Activated T-cell treated with anti-CD3 and anti-CD28 coated beads, Interleukin-2, amount 50 U/mL, for 4 hours (primary cell): ENCODE data around the gene ANKRD24. TPM values are rescaled to one million over a fixed set of nuclear protein-coding genes. Genes with fewer than 3 reads are reported as not detected.
"Not testable (repeated sequence)": the region's sequence is repeated elsewhere in the genome, so short reads cannot be mapped to it uniquely, and the experiment has no call there.

Experiments used
- ATAC-seq, 2 donors: fragments of 200-7000 bp; cut with Tn5 transposase; one replicate each; pipeline ENCODE4 v1.10.0; 2021
- DNase-seq: peaks from one replicate; pipeline ENCODE4 v3.0.0-alpha.2; 2020
- H3K27me3 Mint-ChIP-seq: one replicate; pipeline ENCODE4 v1.8.0; 2021; ENCODE audit warnings: low read depth, mixed read lengths
- H3K36me3 Mint-ChIP-seq: one replicate; pipeline ENCODE4 v1.8.0; 2022; ENCODE audit warnings: mixed read lengths; ENCODE audit not compliant: insufficient read depth
- H3K4me1 Mint-ChIP-seq: one replicate; pipeline ENCODE4 v1.8.0; 2021; ENCODE audit warnings: low read depth, mixed read lengths
- H3K4me3 Mint-ChIP-seq: one replicate; pipeline ENCODE4 v1.8.0; 2021; ENCODE audit warnings: mild to moderate bottlenecking, moderate library complexity, mixed read lengths
- H3K9me3 Mint-ChIP-seq: one replicate; pipeline ENCODE4 v1.8.0; 2021; ENCODE audit warnings: mixed read lengths
- total RNA-seq, 3 donors: library from RNA; stranded (reverse); gene quantifications; one replicate each; pipeline ENCODE4 v1.2.1, GENCODE V29; 2021

ANKRD24 gene
- under 1 TPM; 0.25 to 0.71 (median 0.26) TPM for total RNA-seq

GRCh38 chr19:4182084-4182810, at the start of gene ANKRD24, which contains the start of gene SIRT6:
ANKRD24 (plus strand) TSS chr19:4182689; CDS start chr19:4186426, 3,737 bp downstream.
SIRT6 (minus strand) TSS chr19:4182563; CDS start chr19:4182539, 24 bp downstream.
- Mint-ChIP-seq H3K27me3 (peaks cover 2% of the 10 kb centered on the region), H3K9me3 (no peaks in the 10 kb centered on the region), H3K4me1 (peaks cover 34% of the 10 kb centered on the region), H3K36me3 (peaks cover 9% of the 10 kb centered on the region), H3K4me3 (peak within 1 kb of the TSS; percentile 98)
- DNase-seq, result peak; percentile 95
- ATAC-seq, result peak; percentile 92 to 94

GRCh38 chr19:4134351-4134750, 48.1 kb upstream of the ANKRD24 start:
- DNase-seq (no peak), ATAC-seq (no peak)
- Mint-ChIP-seq H3K4me1 (peaks cover 1% of the 10 kb centered on the region), H3K9me3 (no peaks in the 10 kb centered on the region), H3K36me3 (no peaks in the 10 kb centered on the region), H3K27me3 (peaks cover 3% of the 10 kb centered on the region), H3K4me3 (no peak overlapping the region)

GRCh38 chr19:4135386-4135785, 47.1 kb upstream of the ANKRD24 start:
- H3K9me3 Mint-ChIP-seq, H3K4me1 Mint-ChIP-seq, H3K4me3 Mint-ChIP-seq, ATAC-seq, DNase-seq, H3K27me3 Mint-ChIP-seq, H3K36me3 Mint-ChIP-seq: not testable (repeated sequence)

- Mint-ChIP-seq H3K9me3 (no peaks in the 10 kb centered on the region), H3K36me3 (no peaks in the 10 kb centered on the region), H3K4me3 (no peak overlapping the region)
Measured at GRCh38 chr19:4136680-4137088, 45.8 kb upstream of the ANKRD24 start.

GRCh38 chr19:4138445-4138844, 44.0 kb upstream of the ANKRD24 start:
- Mint-ChIP-seq H3K36me3 (no peaks in the 10 kb centered on the region), H3K4me1 (peaks cover 9% of the 10 kb centered on the region), H3K9me3 (no peaks in the 10 kb centered on the region), H3K27me3 (peaks cover 1% of the 10 kb centered on the region), H3K4me3 (no peak overlapping the region)
- no peak for ATAC-seq
- DNase-seq, result no peak

More at GRCh38 chr19:4136680-4137088, 45.8 kb upstream of the ANKRD24 start:
- Mint-ChIP-seq H3K4me1 (peaks cover 9% of the 10 kb centered on the region), H3K27me3 (no peaks in the 10 kb centered on the region)
- ATAC-seq (no peak), DNase-seq (no peak)

- peak overlapping the region; percentile 1 for H3K4me3 Mint-ChIP-seq
- DNase-seq, result peak; percentile 90
- peaks cover 7% of the 10 kb centered on the region for H3K27me3 Mint-ChIP-seq
- no peaks in the 10 kb centered on the region for H3K36me3 Mint-ChIP-seq
- peak; percentile 90 to 94 for ATAC-seq
- no peaks in the 10 kb centered on the region for H3K9me3 Mint-ChIP-seq
- H3K4me1 Mint-ChIP-seq, result peaks cover 9% of the 10 kb centered on the region
Measured at GRCh38 chr19:4139614-4140236, 42.8 kb upstream of the ANKRD24 start.

- peaks cover 9% of the 10 kb centered on the region for H3K27me3 Mint-ChIP-seq
- peak overlapping the region; percentile 21 for H3K4me3 Mint-ChIP-seq
Measured at GRCh38 chr19:4140237-4140711, 42.2 kb upstream of the ANKRD24 start.

GRCh38 chr19:4142916-4143315, 39.6 kb upstream of the ANKRD24 start:
- ATAC-seq, H3K9me3 Mint-ChIP-seq, H3K36me3 Mint-ChIP-seq, DNase-seq, H3K4me1 Mint-ChIP-seq, H3K4me3 Mint-ChIP-seq: not testable (repeated sequence)
- peaks cover 18% of the 10 kb centered on the region for H3K27me3 Mint-ChIP-seq

More at GRCh38 chr19:4140237-4140711, 42.2 kb upstream of the ANKRD24 start:
- H3K4me1 Mint-ChIP-seq, result peaks cover 9% of the 10 kb centered on the region
- DNase-seq, result no peak
- H3K36me3 Mint-ChIP-seq, result no peaks in the 10 kb centered on the region
- ATAC-seq, result peak; percentile 83 to 84
- no peaks in the 10 kb centered on the region for H3K9me3 Mint-ChIP-seq

- H3K4me1 Mint-ChIP-seq, result peaks cover 4% of the 10 kb centered on the region
- no peak overlapping the region for H3K4me3 Mint-ChIP-seq
- H3K9me3 Mint-ChIP-seq, result no peaks in the 10 kb centered on the region
- no peak for ATAC-seq
- no peaks in the 10 kb centered on the region for H3K36me3 Mint-ChIP-seq
- DNase-seq, result no peak
- H3K27me3 Mint-ChIP-seq, result peaks cover 23% of the 10 kb centered on the region
Measured at GRCh38 chr19:4144666-4145249, 37.7 kb upstream of the ANKRD24 start.

- H3K9me3 Mint-ChIP-seq, result no peaks in the 10 kb centered on the region
Measured at GRCh38 chr19:4149518-4150288, 32.8 kb upstream of the ANKRD24 start.

GRCh38 chr19:4151623-4152022, 30.9 kb upstream of the ANKRD24 start:
- H3K4me3 Mint-ChIP-seq, result no peak overlapping the region
- H3K9me3 Mint-ChIP-seq, result no peaks in the 10 kb centered on the region
- peaks cover 9% of the 10 kb centered on the region for H3K27me3 Mint-ChIP-seq
- H3K36me3 Mint-ChIP-seq, result no peaks in the 10 kb centered on the region
- H3K4me1 Mint-ChIP-seq, result peaks cover 4% of the 10 kb centered on the region
- ATAC-seq (no peak), DNase-seq (no peak)

More at GRCh38 chr19:4149518-4150288, 32.8 kb upstream of the ANKRD24 start:
- Mint-ChIP-seq H3K4me3 (no peak overlapping the region), H3K27me3 (peaks cover 16% of the 10 kb centered on the region), H3K4me1 (peaks cover 4% of the 10 kb centered on the region), H3K36me3 (no peaks in the 10 kb centered on the region)
- ATAC-seq, result no peak
- DNase-seq, result no peak

GRCh38 chr19:4152241-4152998, 30.1 kb upstream of the ANKRD24 start:
- peaks cover 4% of the 10 kb centered on the region for H3K4me1 Mint-ChIP-seq
- H3K27me3 Mint-ChIP-seq, result peaks cover 7% of the 10 kb centered on the region
- no peak for DNase-seq
- H3K4me3 Mint-ChIP-seq, result no peak overlapping the region
- ATAC-seq, result no peak
- no peaks in the 10 kb centered on the region for H3K9me3 Mint-ChIP-seq
- H3K36me3 Mint-ChIP-seq, result no peaks in the 10 kb centered on the region

- Mint-ChIP-seq H3K27me3 (peaks cover 1% of the 10 kb centered on the region), H3K4me3 (no peak overlapping the region), H3K4me1 (peaks cover 4% of the 10 kb centered on the region), H3K36me3 (no peaks in the 10 kb centered on the region), H3K9me3 (no peaks in the 10 kb centered on the region)
- no peak for DNase-seq
- no peak for ATAC-seq
Measured at GRCh38 chr19:4154571-4155312, 27.7 kb upstream of the ANKRD24 start.
